ENCODE measurements around the gene GRIN2C. TPM values are rescaled to one million over a fixed set of nuclear protein-coding genes. Genes with fewer than 3 reads are reported as not detected.

GRIN2C gene
- total RNA-seq, 1 donor from 2014 or later = 0.57 TPM

DNA sequence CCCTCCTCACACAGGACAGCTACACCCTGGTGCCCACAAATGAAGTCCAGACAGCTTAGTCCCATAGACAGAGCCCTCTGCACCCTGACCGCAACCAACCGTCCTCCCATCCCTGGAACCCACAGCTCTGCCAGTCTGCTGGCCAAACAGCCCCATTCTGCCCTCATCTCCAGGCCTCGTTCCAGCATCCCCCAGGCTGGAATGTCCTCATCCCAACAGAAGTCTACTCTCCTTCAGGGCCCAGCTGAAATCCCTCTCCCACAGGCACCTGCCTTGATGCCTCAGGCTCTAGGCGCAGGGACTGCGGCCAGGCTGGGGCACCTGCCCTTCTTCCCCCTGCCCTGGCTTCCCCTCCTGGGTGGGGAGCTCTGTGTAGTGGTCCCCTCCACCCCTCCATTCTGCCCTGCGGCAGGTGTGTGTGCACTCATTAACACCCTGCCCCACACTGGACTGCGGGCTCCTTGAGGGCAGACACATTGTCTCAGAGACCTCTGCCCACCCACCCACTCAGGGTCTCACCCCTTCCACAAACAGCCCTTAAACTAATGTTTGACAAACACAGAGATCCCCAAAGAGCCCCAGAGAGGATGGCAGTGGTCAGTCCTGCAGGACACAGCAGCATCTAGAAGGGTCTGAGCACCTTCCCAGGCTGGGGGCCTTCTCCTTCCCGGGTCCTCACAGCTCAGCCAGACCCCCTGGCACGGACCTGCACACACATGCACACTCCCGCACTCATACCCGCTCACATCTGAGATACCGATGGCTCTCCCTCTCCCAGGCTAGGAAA is 820 bp downstream of the GRIN2C start:
- Mint-ChIP-seq H3K4me3 (ENCODE audit: low read depth) (peak overlapping the region; percentile 33), H3K4me1 (ENCODE audit: low read depth) (peaks cover 2% of the 10 kb centered on the region)

GRCh38 chr17:74857191-74857590 is 2.5 kb downstream of the GRIN2C start:
- Mint-ChIP-seq H3K27me3 (peaks cover 81% of the 10 kb centered on the region), H3K4me1 (ENCODE audit: low read depth) (peaks cover 2% of the 10 kb centered on the region), H3K9me3 (ENCODE audit: low read depth) (no peaks in the 10 kb centered on the region), H3K4me3 (ENCODE audit: low read depth) (no peak overlapping the region), H3K36me3 (ENCODE audit: insufficient read depth) (no peaks in the 10 kb centered on the region), H3K27ac (no peak overlapping the region)
- DNase-seq (ENCODE audit: low spot score, unreplicated experiment) = no peak
- TF ChIP-seq CTCF (IDR thresholded peaks at IDR 0.05; ENCODE audit: unreplicated experiment) = no peak

More for the DNA sequence above, 820 bp downstream of the GRIN2C start:
- H3K27ac Mint-ChIP-seq = no peak overlapping the region
- H3K36me3 Mint-ChIP-seq (ENCODE audit: insufficient read depth) = no peaks in the 10 kb centered on the region
- no peak for DNase-seq (ENCODE audit: low spot score, unreplicated experiment)
- peaks cover 71% of the 10 kb centered on the region for H3K27me3 Mint-ChIP-seq
- no peak for TF ChIP-seq CTCF (IDR thresholded peaks at IDR 0.05; ENCODE audit: unreplicated experiment)
- no peaks in the 10 kb centered on the region for H3K9me3 Mint-ChIP-seq (ENCODE audit: low read depth)

GRCh38 chr17:74856112-74856511 is 3.6 kb downstream of the GRIN2C start:
- no peak for TF ChIP-seq CTCF (IDR thresholded peaks at IDR 0.05; ENCODE audit: unreplicated experiment)
- no peaks in the 10 kb centered on the region for H3K36me3 Mint-ChIP-seq (ENCODE audit: insufficient read depth)
- H3K4me3 Mint-ChIP-seq (ENCODE audit: low read depth) = no peak overlapping the region
- no peaks in the 10 kb centered on the region for H3K9me3 Mint-ChIP-seq (ENCODE audit: low read depth)
- peaks cover 82% of the 10 kb centered on the region for H3K27me3 Mint-ChIP-seq
- DNase-seq (ENCODE audit: low spot score, unreplicated experiment) = no peak
- peaks cover 2% of the 10 kb centered on the region for H3K4me1 Mint-ChIP-seq (ENCODE audit: low read depth)
- no peak overlapping the region for H3K27ac Mint-ChIP-seq

GRCh38 chr17:74855323-74855722 is 4.4 kb downstream of the GRIN2C start:
- Mint-ChIP-seq H3K4me3 (ENCODE audit: low read depth) (no peak overlapping the region), H3K27me3 (peaks cover 84% of the 10 kb centered on the region), H3K36me3 (ENCODE audit: insufficient read depth) (no peaks in the 10 kb centered on the region), H3K27ac (no peak overlapping the region), H3K4me1 (ENCODE audit: low read depth) (peaks cover 2% of the 10 kb centered on the region), H3K9me3 (ENCODE audit: low read depth) (no peaks in the 10 kb centered on the region)
- no peak for TF ChIP-seq CTCF (IDR thresholded peaks at IDR 0.05; ENCODE audit: unreplicated experiment)
- no peak for DNase-seq (ENCODE audit: low spot score, unreplicated experiment)

DNA sequence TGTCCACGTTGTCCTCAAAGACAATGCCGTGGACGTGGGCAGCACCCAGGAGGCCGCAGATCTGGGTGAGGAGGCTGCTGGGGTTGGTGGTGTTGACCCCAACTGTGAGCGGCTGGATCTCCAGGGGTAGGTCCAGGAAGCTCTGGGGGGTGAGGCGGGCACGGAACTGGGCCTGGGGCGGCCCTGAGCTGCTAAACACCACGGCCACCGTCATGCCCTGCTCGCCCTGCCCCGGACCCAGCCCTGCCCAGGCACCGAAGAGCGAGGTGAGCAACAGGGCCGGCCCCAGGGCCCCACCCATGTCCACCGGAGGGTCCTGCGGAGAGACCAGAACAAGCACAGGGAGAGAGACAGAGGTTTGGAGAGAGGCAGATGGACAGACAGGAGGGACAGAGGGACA is 4.9 kb downstream of the GRIN2C start:
- H3K4me1 Mint-ChIP-seq (ENCODE audit: low read depth) = peaks cover 2% of the 10 kb centered on the region
- H3K27me3 Mint-ChIP-seq = peaks cover 83% of the 10 kb centered on the region
- TF ChIP-seq CTCF (IDR thresholded peaks at IDR 0.05; ENCODE audit: unreplicated experiment) = no peak
- H3K27ac Mint-ChIP-seq = no peak overlapping the region
- DNase-seq (ENCODE audit: low spot score, unreplicated experiment) = no peak
- no peaks in the 10 kb centered on the region for H3K9me3 Mint-ChIP-seq (ENCODE audit: low read depth)
- H3K4me3 Mint-ChIP-seq (ENCODE audit: low read depth) = no peak overlapping the region
- no peaks in the 10 kb centered on the region for H3K36me3 Mint-ChIP-seq (ENCODE audit: insufficient read depth)

Data from progenitor cell of endocrine pancreas (in vitro differentiated cells).